GM12865 (cell line): ENCODE measurements around the gene PTMS.

Experiments
- DNase-seq: peaks from one replicate; pipeline ENCODE4 v3.0.0; 2010; ENCODE audit warnings: low read depth
- H3K4me3 ChIP-seq: 2 replicates; pipeline ENCODE4 v1.5.1; 2011; ENCODE audit warnings: mild to moderate bottlenecking, low read depth, low read length, control low read depth
- TF ChIP-seq, protein P1 (sequence below): IDR thresholded peaks from 2 replicates; pipeline ENCODE4 v1.5.1; 2011; ENCODE audit warnings: low read length, control low read depth, low read depth, inconsistent platforms; ENCODE audit not compliant: insufficient read depth; ENCODE audit errors: missing control alignments

The PTMS gene

GRCh38 chr12:6745741-6746525 lies 20.2 kb upstream of the PTMS start:
- no peak overlapping the region for H3K4me3 ChIP-seq
- DNase-seq = peak; percentile 55
- TF ChIP-seq, protein P1, sequence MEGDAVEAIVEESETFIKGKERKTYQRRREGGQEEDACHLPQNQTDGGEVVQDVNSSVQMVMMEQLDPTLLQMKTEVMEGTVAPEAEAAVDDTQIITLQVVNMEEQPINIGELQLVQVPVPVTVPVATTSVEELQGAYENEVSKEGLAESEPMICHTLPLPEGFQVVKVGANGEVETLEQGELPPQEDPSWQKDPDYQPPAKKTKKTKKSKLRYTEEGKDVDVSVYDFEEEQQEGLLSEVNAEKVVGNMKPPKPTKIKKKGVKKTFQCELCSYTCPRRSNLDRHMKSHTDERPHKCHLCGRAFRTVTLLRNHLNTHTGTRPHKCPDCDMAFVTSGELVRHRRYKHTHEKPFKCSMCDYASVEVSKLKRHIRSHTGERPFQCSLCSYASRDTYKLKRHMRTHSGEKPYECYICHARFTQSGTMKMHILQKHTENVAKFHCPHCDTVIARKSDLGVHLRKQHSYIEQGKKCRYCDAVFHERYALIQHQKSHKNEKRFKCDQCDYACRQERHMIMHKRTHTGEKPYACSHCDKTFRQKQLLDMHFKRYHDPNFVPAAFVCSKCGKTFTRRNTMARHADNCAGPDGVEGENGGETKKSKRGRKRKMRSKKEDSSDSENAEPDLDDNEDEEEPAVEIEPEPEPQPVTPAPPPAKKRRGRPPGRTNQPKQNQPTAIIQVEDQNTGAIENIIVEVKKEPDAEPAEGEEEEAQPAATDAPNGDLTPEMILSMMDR = no peak

- TF ChIP-seq, protein P1 = no peak
- no peak overlapping the region for H3K4me3 ChIP-seq
- DNase-seq = no peak
These were observed 18.9 kb upstream of the PTMS start for GRCh38 chr12:6747216-6747615.

- TF ChIP-seq, protein P1 = no peak
- DNase-seq = no peak
- H3K4me3 ChIP-seq = no peak overlapping the region
These were observed 17.4 kb upstream of the PTMS start for GRCh38 chr12:6748761-6749160.

GRCh38 chr12:6750506-6750905 lies 15.7 kb upstream of the PTMS start:
- H3K4me3 ChIP-seq = no peak overlapping the region
- TF ChIP-seq, protein P1 = no peak
- no peak for DNase-seq

- TF ChIP-seq, protein P1 = no peak
- DNase-seq = no peak
- H3K4me3 ChIP-seq = peak overlapping the region; percentile 72
These were observed 14.4 kb upstream of the PTMS start for GRCh38 chr12:6751767-6752166.

- peak; percentile 46 for DNase-seq
- H3K4me3 ChIP-seq = peak overlapping the region; percentile 72
- TF ChIP-seq, protein P1 = no peak
These were observed 13.8 kb upstream of the PTMS start for GRCh38 chr12:6752167-6752920.
